ENCODE measurements around the gene ZFX.

GRCh38 chrX:24133312-24133711, 16.2 kb upstream of the ZFX start:
- TF ChIP-seq CTCF (IDR thresholded peaks at IDR 0.05): no peak
- TF ChIP-seq POLR2A (IDR thresholded peaks at IDR 0.05): no peak
- no peak for TF ChIP-seq EP300 (IDR thresholded peaks at IDR 0.05)
- no peak for TF ChIP-seq POLR2AphosphoS5 (IDR thresholded peaks at IDR 0.05)

Data from suprapubic skin (tissue), 4 donors.